UCSD-AML1 (cell line): ENCODE data around the gene KBTBD6.
"Not testable (repeated sequence)": the region's sequence is repeated elsewhere in the genome, so short reads cannot be mapped to it uniquely, and the experiment has no call there.

ENCODE experiments used
- DNase-seq: peaks from one replicate; lab custom pipeline; 2025; ENCODE audit not compliant: unreplicated experiment; lab: John Stamatoyannopoulos, UW

KBTBD6 gene

GRCh38 chr13:41133951-41134350, 1.3 kb upstream of the KBTBD6 start:
- DNase-seq = no peak

DNA sequence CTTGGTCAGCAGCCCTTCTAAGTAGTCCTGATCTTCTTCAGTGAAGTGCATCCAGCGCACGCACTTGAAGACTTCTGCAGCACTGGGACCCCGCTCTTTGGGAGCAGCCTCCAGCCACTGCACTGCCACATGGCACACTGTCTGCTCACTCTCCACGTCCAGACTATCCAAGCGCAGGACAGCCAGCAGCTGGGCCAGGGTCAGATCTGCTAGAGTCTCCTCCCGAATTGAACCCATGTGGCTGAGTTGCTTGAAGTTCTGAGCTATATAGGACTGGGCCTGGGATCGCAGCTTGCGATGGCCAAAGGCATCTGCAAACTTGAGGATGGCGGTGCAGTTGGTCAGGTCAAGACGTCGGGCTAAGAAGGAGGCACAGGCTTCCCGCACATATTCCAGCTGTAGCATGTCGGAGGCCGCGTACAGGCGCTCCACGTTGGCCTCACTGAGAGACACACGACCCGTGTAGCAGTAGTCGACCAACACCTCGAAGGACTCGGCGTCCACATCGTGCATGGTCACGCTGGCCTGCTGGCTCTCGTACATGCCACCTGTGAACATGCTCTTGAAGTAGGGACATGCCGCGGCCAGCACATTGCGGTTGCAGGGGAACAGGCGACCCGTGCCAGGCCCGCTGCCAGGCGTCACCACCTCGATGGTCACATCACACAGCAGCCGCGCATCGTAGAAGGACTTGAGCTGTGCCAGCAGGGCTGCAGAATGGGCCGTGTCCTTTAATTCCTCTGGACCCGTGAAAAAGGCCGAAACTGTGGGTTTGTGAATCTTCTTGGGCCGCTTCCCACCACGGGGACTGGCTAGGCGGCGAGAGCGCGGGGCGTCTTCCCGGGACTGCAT, 716 bp downstream of the KBTBD6 start:
- not testable (repeated sequence) for DNase-seq

GRCh38 chr13:41131189-41131588, 1.4 kb downstream of the KBTBD6 start:
- DNase-seq = not testable (repeated sequence)

GRCh38 chr13:41130356-41130755, 2.2 kb downstream of the KBTBD6 start:
- DNase-seq = no peak

GRCh38 chr13:41127701-41128100, 4.9 kb downstream of the KBTBD6 start:
- no peak for DNase-seq

DNA sequence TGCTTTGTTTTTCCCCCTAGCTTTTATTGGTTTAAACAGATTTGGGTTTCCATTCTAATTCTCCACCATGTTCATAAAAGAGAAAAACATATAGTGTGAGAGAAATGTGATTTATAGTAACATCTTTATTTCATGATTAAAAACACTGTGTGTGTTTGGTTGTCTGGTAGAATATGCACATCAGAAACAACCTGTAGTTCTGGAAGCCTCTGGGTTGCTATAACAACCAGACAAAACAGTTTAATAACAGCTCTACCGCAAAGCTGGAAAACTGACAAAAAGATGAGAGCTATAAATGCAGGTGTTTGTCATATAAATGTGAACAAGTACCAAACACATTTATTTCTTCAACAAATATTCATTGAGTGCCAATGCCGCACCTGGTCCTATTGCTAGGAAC, 9.8 kb downstream of the KBTBD6 start:
- no peak for DNase-seq

DNA sequence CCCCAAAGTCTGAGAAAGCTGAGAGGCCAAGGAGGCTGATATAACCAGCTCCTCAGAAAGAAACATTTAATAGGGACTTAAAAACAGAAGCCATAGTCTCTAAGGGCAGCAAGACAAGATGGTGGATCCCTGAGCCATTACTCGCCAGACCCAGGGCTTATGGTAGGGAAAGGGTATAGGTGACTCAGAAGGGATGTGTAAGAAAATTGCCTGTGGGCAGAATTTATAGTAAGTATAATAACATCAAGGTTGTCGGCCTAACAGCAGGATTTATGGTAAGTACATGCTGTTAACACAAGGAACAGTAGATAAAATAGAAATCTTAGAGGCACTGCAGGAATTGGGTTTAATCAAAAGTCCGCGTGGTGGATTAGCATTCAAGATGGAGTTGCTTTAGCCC, 14.7 kb downstream of the KBTBD6 start:
- DNase-seq = no peak

GRCh38 chr13:41111454-41111853, 21.1 kb downstream of the KBTBD6 start:
- no peak for DNase-seq

DNA sequence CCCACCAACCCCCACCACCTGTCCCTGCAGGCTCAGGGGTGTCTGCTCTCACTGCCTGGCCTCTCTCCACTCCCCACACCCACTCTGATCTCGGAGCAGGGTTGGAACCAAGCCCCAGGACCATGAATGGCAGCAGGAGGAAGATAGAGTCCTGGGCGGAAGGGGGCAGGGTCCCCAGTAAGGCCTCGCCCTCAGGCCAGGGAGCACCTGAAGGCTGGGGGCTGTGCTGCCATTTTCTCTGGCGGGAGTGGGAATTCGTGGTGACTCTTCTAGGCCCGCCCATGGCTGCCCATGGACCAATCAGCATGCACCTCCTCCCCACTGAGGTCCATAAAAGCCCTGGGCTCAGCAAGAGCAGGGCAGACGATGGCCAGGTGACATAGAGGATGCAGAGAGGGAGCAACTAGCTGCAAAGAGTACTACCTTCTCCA, 25.0 kb downstream of the KBTBD6 start:
- DNase-seq = no peak

- DNase-seq = no peak
These were observed 25.5 kb downstream of the KBTBD6 start for GRCh38 chr13:41107104-41107571.

DNA sequence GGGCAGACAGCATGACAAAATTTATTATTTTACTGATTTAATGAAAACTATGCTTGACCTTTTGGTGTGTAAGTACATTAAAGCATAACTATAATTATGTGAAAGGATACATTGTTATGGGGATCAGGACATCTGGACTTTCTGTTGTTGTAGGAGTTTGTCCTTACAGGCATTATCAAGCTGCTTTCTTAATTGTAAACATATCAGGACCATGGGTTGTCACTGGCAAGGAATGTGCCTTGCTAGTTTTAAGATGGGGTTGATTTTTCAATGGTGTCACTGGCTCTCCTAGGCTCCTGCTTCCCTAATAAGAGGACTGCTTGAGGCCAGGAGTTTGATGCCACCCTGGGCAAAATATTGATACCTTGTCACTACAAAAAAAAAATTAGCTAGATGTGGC, 32.6 kb downstream of the KBTBD6 start:
- no peak for DNase-seq

DNA sequence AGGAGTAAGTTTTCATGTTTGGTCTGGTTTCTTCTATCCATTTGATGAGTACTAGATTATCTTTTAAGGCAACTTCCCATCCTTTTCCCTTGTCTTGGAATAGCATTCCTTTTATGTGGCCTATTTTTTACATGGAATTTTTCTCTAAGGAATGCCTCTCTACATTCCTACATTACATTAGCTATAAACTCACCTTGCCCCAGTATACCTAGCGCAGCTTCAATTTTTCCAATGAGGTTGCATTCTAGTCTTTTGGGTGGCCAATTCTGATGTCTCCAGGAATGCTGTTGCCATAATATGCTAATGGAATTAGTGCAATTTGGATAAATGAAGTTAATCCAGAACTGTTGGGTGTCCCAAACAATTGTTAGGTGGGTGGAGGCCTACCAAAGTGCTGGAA, 33.8 kb downstream of the KBTBD6 start:
- DNase-seq = no peak

DNA sequence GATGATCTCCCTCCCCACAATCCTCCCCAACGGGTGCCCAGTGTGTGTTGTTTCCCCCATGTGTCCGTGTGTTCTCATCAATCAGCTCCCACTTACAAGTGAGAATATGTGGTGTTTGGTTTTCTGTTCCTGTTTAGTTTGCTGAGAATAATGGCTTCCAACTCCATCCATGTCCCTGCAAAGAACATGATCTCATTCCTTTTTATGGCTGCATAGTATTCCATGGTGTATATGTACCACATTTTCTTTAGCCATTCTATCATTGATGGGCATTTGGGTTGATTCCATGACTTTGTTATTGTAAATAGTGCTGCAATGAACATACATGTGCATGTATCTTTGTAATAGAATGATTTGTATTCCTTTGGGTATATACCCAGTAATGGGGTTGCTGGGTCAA, 36.9 kb downstream of the KBTBD6 start:
- not testable (repeated sequence) for DNase-seq

- no peak for DNase-seq
These were observed 46.5 kb downstream of the KBTBD6 start for GRCh38 chr13:41085961-41086585.

DNA sequence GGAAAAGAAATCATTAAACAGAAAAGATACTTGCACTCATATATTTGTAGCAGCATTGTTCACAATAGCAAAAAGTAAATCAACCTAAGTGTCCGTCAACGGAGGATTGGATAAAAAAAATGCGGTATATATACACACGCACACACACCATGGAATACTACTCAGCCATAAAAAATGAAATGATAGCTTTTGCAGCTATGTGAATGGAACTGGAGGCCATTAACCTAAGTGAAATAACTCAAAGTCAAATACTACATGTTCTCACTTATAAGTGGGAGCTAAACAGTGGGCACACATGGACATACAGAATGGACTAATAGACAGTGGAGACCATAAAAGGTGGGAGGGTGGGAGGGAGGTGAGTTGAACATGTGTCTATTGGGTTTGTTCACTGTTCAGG, 52.9 kb downstream of the KBTBD6 start:
- no peak for DNase-seq
